Osteocyte (in vitro differentiated cells): ENCODE measurements around the gene TFB2M. TPM values are rescaled to one million over a fixed set of nuclear protein-coding genes. Genes with fewer than 3 reads are reported as not detected.
A peak's percentile ranks its signal among the peaks of the same experiment; 100 is the strongest.

Experiments
- DNase-seq: peaks from one replicate; pipeline ENCODE4 v3.0.0; 2021; ENCODE audit warnings: mixed read lengths; ENCODE audit not compliant: unreplicated experiment; ENCODE audit errors: extremely low spot score
- H3K27ac Mint-ChIP-seq: one replicate; pipeline ENCODE4 v1.8.0; 2021; ENCODE audit warnings: mild to moderate bottlenecking, mixed read lengths; ENCODE audit not compliant: unreplicated experiment
- H3K27me3 Mint-ChIP-seq: one replicate; pipeline ENCODE4 v1.8.0; 2021; ENCODE audit warnings: mixed read lengths; ENCODE audit not compliant: unreplicated experiment
- H3K36me3 Mint-ChIP-seq: one replicate; pipeline ENCODE4 v1.8.0; 2021; ENCODE audit warnings: mixed read lengths; ENCODE audit not compliant: unreplicated experiment
- H3K4me1 Mint-ChIP-seq: one replicate; pipeline ENCODE4 v1.8.0; 2021; ENCODE audit warnings: mixed read lengths; ENCODE audit not compliant: unreplicated experiment
- H3K4me3 Mint-ChIP-seq: one replicate; pipeline ENCODE4 v1.8.0; 2021; ENCODE audit warnings: mild to moderate bottlenecking, moderate library complexity, mixed read lengths; ENCODE audit not compliant: unreplicated experiment
- H3K9me3 Mint-ChIP-seq: one replicate; pipeline ENCODE4 v1.8.0; 2021; ENCODE audit warnings: mixed read lengths; ENCODE audit not compliant: unreplicated experiment
- total RNA-seq: library from RNA; stranded (reverse); gene quantifications from 2 replicates; pipeline ENCODE4 v1.2.1, GENCODE V29; 2021
- TF ChIP-seq, protein P1 (sequence below): fragments of 200-600 bp; sonication (generic); IDR thresholded peaks from 2 replicates; pipeline ENCODE4 v1.5.0; 2021; ENCODE audit warnings: antibody characterized with exemption, mild to moderate bottlenecking, moderate library complexity

Gene TFB2M
- total RNA-seq, 1 donor from 2014 or later, result 12.5 TPM

DNA sequence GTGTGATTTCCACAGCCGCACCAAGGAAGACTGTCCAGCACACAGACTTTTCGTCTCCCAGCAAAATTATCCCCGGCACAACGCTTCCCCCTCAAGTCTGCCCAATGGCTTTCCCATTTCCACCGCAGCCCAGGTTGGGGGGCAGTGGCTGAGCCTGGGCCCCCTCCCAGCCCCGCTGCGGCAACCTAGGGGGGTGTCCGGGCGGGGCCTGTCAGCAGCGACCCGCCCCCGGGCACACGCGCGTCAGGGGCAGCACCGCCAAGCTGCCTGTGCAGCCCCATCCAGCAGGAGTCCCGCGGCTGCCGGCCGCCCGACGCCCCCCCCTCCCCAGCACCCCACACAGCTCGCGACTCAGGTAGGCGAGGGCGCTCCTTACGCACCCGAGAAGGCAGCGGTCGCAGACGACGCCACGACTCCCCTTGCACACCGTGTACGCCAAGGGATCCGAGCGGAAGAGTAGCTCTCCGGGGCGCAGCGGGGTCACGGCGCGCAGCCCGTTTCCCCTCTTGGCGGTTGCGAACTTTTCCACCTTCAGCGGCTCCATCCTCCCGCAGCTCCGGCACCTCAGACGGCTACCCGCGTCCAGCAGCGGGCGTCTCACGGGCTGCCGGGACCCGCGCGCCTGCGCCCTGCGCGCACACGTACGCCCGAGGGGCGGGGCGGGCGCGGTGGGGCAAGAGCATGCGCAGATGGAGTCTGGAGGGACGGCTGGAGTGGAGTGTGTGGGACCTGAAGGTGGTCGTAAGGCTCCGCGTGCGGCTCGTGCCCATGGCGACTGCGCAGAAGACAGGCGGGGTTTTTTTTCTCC is 59.2 kb downstream of the TFB2M start, which contains the start of gene SMYD3:
Gene SMYD3 (minus strand): TSS at position 606 of the 808 bp plus-strand sequence.
- Mint-ChIP-seq H3K4me1 (peaks cover 18% of the 10 kb centered on the region), H3K36me3 (no peaks in the 10 kb centered on the region), H3K27ac (peak within 1 kb of the TSS; percentile 69), H3K27me3 (no peaks in the 10 kb centered on the region), H3K4me3 (peak within 1 kb of the TSS; percentile 85), H3K9me3 (no peaks in the 10 kb centered on the region)
- peak; percentile 92 for DNase-seq
- TF ChIP-seq, protein P1, sequence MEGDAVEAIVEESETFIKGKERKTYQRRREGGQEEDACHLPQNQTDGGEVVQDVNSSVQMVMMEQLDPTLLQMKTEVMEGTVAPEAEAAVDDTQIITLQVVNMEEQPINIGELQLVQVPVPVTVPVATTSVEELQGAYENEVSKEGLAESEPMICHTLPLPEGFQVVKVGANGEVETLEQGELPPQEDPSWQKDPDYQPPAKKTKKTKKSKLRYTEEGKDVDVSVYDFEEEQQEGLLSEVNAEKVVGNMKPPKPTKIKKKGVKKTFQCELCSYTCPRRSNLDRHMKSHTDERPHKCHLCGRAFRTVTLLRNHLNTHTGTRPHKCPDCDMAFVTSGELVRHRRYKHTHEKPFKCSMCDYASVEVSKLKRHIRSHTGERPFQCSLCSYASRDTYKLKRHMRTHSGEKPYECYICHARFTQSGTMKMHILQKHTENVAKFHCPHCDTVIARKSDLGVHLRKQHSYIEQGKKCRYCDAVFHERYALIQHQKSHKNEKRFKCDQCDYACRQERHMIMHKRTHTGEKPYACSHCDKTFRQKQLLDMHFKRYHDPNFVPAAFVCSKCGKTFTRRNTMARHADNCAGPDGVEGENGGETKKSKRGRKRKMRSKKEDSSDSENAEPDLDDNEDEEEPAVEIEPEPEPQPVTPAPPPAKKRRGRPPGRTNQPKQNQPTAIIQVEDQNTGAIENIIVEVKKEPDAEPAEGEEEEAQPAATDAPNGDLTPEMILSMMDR, result peak; percentile 27

DNA sequence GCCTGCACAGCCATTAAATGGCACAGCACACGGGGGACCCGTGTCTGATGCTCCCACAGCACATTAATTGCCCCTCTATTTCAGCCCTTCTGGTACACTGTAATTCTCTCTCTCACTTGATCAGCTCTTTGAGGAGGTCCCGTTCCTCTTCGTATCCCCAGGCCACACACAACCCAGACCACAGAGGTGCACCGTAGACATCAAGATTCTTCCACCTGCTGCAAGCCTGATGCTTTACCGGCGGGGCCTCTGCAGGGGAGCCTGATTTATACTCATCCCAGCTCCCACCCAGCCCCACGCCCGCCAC is 59.7 kb downstream of the TFB2M start:
- no peak for DNase-seq
- TF ChIP-seq, protein P1, result no peak
- peaks cover 18% of the 10 kb centered on the region for H3K4me1 Mint-ChIP-seq
- H3K9me3 Mint-ChIP-seq, result no peaks in the 10 kb centered on the region
- no peak overlapping the region for H3K27ac Mint-ChIP-seq
- peak overlapping the region; percentile 85 for H3K4me3 Mint-ChIP-seq
- H3K27me3 Mint-ChIP-seq, result no peaks in the 10 kb centered on the region
- no peaks in the 10 kb centered on the region for H3K36me3 Mint-ChIP-seq

DNA sequence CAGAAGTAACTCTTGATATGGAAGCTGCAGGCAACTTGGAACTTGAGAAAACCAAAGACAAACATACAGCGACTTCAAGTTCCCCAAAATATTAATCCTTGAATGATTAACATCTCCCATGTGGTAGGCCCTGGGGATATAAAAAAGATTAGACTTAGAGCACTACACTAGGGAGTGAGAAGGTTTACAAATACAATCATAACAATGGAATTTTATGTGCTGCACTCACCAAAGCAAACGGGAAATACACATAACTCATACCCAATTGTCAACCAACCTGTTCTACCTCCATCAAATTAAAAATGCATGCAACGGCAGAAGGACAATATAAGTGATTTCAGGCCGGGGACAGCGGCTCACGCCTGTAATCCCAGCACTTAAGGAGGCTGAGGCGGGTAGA is 62.7 kb downstream of the TFB2M start:
- Mint-ChIP-seq H3K4me3 (no peak overlapping the region), H3K27ac (no peak overlapping the region), H3K36me3 (no peaks in the 10 kb centered on the region), H3K9me3 (no peaks in the 10 kb centered on the region), H3K4me1 (peaks cover 18% of the 10 kb centered on the region), H3K27me3 (no peaks in the 10 kb centered on the region)
- TF ChIP-seq, protein P1, result no peak
- no peak for DNase-seq

DNA sequence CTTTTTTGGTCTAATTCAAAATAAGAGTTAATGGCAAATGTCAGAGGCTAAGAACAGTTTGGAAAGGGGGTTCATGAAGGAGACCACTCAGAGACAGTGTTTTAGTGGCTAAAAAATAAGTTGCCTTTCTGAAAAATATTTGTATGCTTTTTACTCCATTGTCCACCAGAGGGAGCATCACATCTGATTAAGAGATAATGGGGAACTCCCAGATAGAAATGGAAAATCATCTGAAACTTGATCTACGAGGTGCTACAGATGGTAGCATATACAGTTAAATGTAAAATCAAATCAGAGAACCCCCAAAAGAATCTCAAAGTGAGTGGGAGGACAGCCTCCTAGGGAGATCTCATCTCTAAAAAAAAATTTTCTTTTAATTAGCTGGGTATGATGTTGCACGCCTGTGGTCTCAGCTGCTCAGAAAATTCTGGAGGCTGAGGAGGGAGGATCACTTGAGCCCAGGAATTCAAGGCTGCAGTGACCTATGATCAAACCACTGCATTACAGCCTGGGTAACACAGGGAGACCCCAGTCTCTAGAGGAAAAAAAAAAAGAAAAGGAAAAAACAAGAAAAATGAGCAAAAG is 68.6 kb downstream of the TFB2M start:
- DNase-seq, result no peak
- TF ChIP-seq, protein P1, result peak; percentile 77
- H3K27ac Mint-ChIP-seq, result no peak overlapping the region
- H3K9me3 Mint-ChIP-seq, result no peaks in the 10 kb centered on the region
- H3K36me3 Mint-ChIP-seq, result no peaks in the 10 kb centered on the region
- H3K4me1 Mint-ChIP-seq, result peaks cover 2% of the 10 kb centered on the region
- H3K4me3 Mint-ChIP-seq, result no peak overlapping the region
- H3K27me3 Mint-ChIP-seq, result no peaks in the 10 kb centered on the region

GRCh38 chr1:246492611-246493245 is 73.3 kb downstream of the TFB2M start:
- H3K27ac Mint-ChIP-seq, result no peak overlapping the region
- no peaks in the 10 kb centered on the region for H3K27me3 Mint-ChIP-seq
- H3K9me3 Mint-ChIP-seq, result no peaks in the 10 kb centered on the region

More at GRCh38 chr1:246492611-246493245, 73.3 kb downstream of the TFB2M start:
- DNase-seq, result no peak
- H3K36me3 Mint-ChIP-seq, result peaks cover 2% of the 10 kb centered on the region
- TF ChIP-seq, protein P1, result peak; percentile 85
- H3K4me1 Mint-ChIP-seq, result peaks cover 6% of the 10 kb centered on the region
- no peak overlapping the region for H3K4me3 Mint-ChIP-seq
